OCI-LY1 (cell line): ENCODE data around the gene AUP1.
A peak's percentile ranks its signal among the peaks of the same experiment; 100 is the strongest.

Experiments used
- H2AFZ ChIP-seq: fragments of 200-600 bp; sonication (generic), shearing (Covaris generic); 2 replicates; pipeline ENCODE4 v1.6.0; 2014; ENCODE audit warnings: antibody characterized with exemption, mild to moderate bottlenecking, low read length
- H3F3A ChIP-seq: fragments of 200-600 bp; sonication (generic), shearing (Covaris generic); 2 replicates; pipeline ENCODE4 v1.6.0; 2014; ENCODE audit warnings: mild to moderate bottlenecking, antibody characterized with exemption, low read length, moderate library complexity; ENCODE audit not compliant: insufficient read depth
- H3K27ac ChIP-seq: fragments of 200-600 bp; sonication (generic); 2 replicates; pipeline ENCODE4 v1.5.1; 2014; ENCODE audit warnings: low read length, mixed run types, mild to moderate bottlenecking, low read depth; ENCODE audit not compliant: poor library complexity, severe bottlenecking
- H3K27me3 ChIP-seq: fragments of 200-600 bp; sonication (generic); 2 replicates; pipeline ENCODE4 v1.6.0; 2014; ENCODE audit warnings: antibody characterized with exemption, mild to moderate bottlenecking, low read length, moderate library complexity; ENCODE audit not compliant: insufficient read depth
- H3K36me3 ChIP-seq: fragments of 200-600 bp; sonication (generic); 2 replicates; pipeline ENCODE4 v1.6.1; 2014; ENCODE audit warnings: mild to moderate bottlenecking, antibody characterized with exemption, low read length, moderate library complexity, mixed read lengths; ENCODE audit not compliant: insufficient read depth
- H3K4me1 ChIP-seq: fragments of 200-600 bp; sonication (generic); 2 replicates; pipeline ENCODE4 v1.5.1; 2014; ENCODE audit warnings: mild to moderate bottlenecking, low read length, moderate library complexity; ENCODE audit not compliant: insufficient read depth, severe bottlenecking
- H3K4me2 ChIP-seq: fragments of 200-600 bp; sonication (generic), shearing (Covaris generic); 2 replicates; pipeline ENCODE4 v1.6.1; 2014; ENCODE audit warnings: low read length
- H3K4me3 ChIP-seq: fragments of 200-600 bp; sonication (generic); 2 replicates; pipeline ENCODE4 v1.5.1; 2014; ENCODE audit warnings: low read length, low read depth, mild to moderate bottlenecking, mixed read lengths; ENCODE audit not compliant: poor library complexity, severe bottlenecking
- H3K79me2 ChIP-seq: fragments of 200-600 bp; shearing (Covaris generic); 2 replicates; pipeline ENCODE4 v1.6.1; 2016; ENCODE audit warnings: mixed run types, low read length, mixed read lengths; ENCODE audit not compliant: insufficient read depth
- H3K9ac ChIP-seq: fragments of 200-600 bp; sonication (generic), shearing (Covaris generic); 2 replicates; pipeline ENCODE4 v1.6.1; 2014; ENCODE audit warnings: mild to moderate bottlenecking, low read length, mixed read lengths
- H3K9me2 ChIP-seq: fragments of 200-600 bp; sonication (generic), shearing (Covaris generic); 2 replicates; pipeline ENCODE4 v1.6.1; 2014; ENCODE audit warnings: low read depth, mild to moderate bottlenecking, low read length, mixed read lengths
- H3K9me3 ChIP-seq: fragments of 200-600 bp; shearing (Covaris generic); 2 replicates; pipeline ENCODE4 v1.6.1; 2014; ENCODE audit warnings: low read length, mixed read lengths
- H4K20me1 ChIP-seq: fragments of 200-600 bp; sonication (generic), shearing (Covaris generic); 2 replicates; pipeline ENCODE4 v1.6.0; 2016; ENCODE audit warnings: mild to moderate bottlenecking, low read length; ENCODE audit not compliant: insufficient read depth
- CTCF ChIP-seq: fragments of 200-600 bp; sonication (generic), shearing (Covaris generic); IDR thresholded peaks from 2 replicates; pipeline ENCODE4 v1.5.1; 2017; ENCODE audit warnings: mild to moderate bottlenecking, antibody characterized with exemption, low read length, moderate library complexity, mixed read lengths
- EZH2 ChIP-seq: fragments of 200-600 bp; sonication (generic), shearing (Covaris generic); IDR thresholded peaks from 2 replicates; pipeline ENCODE4 v1.8.0; 2017; ENCODE audit warnings: borderline replicate concordance, mixed run types, mild to moderate bottlenecking, antibody characterized with exemption, low read length, moderate library complexity, mixed read lengths

AUP1 gene

GRCh38 chr2:74511104-74511989 is 18.2 kb downstream of the AUP1 start:
- Histone ChIP-seq H3F3A (no peaks in the 10 kb centered on the region), H2AFZ (no peak overlapping the region), H3K4me3 (no peak overlapping the region), H3K9me2 (no peaks in the 10 kb centered on the region), H3K79me2 (no peaks in the 10 kb centered on the region), H3K4me1 (peaks cover 22% of the 10 kb centered on the region), H3K27me3 (peaks cover 4% of the 10 kb centered on the region; the same call in 1 of the 2 replicates), H3K27ac (no peak overlapping the region), H3K9me3 (no peaks in the 10 kb centered on the region), H3K9ac (no peak overlapping the region), H3K4me2 (no peak overlapping the region), H3K36me3 (no peaks in the 10 kb centered on the region), H4K20me1 (no peaks in the 10 kb centered on the region)
- TF ChIP-seq CTCF (no peak), EZH2 (no peak)

DNA sequence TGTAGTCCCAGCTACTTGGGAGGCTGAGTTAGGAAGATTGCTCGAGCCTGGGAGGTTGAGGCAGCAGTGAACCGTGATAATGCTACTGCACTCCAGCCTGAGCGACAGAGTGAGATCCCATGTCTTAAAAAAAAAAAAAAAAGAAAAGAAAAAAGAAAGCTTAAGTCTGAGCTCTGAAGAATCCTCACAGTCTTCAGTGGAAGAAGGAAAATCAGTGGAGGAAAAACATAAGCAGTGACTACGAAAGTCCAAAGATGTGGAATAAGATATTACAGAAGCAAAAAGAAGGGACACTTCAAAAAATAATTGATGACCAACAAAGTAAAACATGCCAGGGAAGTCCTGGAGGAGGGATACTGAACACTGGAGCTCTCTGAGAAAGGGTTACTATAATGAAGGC is 19.2 kb downstream of the AUP1 start:
- H3K4me1 ChIP-seq: peaks cover 23% of the 10 kb centered on the region
- H3K79me2 ChIP-seq: no peaks in the 10 kb centered on the region
- peaks cover 4% of the 10 kb centered on the region; the same call in 1 of the 2 replicates for H3K27me3 ChIP-seq
- no peaks in the 10 kb centered on the region for H3K9me2 ChIP-seq
- H3K36me3 ChIP-seq: peaks cover 9% of the 10 kb centered on the region
- H3K9ac ChIP-seq: no peak overlapping the region
- H2AFZ ChIP-seq: no peak overlapping the region
- no peak overlapping the region for H3K4me3 ChIP-seq
- no peak overlapping the region for H3K4me2 ChIP-seq
- H4K20me1 ChIP-seq: no peaks in the 10 kb centered on the region
- no peak overlapping the region for H3K27ac ChIP-seq
- no peaks in the 10 kb centered on the region for H3F3A ChIP-seq
- no peak for TF ChIP-seq CTCF
- TF ChIP-seq EZH2: no peak
- no peaks in the 10 kb centered on the region for H3K9me3 ChIP-seq

GRCh38 chr2:74507926-74508520 is 21.5 kb downstream of the AUP1 start:
- no peaks in the 10 kb centered on the region for H4K20me1 ChIP-seq
- peak overlapping the region; percentile 39; the same call in 1 of the 2 replicates for H2AFZ ChIP-seq
- no peaks in the 10 kb centered on the region for H3K79me2 ChIP-seq
- peaks cover 3% of the 10 kb centered on the region; the same call in 1 of the 2 replicates for H3K27me3 ChIP-seq
- H3K27ac ChIP-seq: peak overlapping the region; percentile 95
- H3K4me2 ChIP-seq: peak overlapping the region; percentile 95
- H3K9ac ChIP-seq: peak overlapping the region; percentile 90
- H3K36me3 ChIP-seq: peaks cover 17% of the 10 kb centered on the region
- no peak for TF ChIP-seq CTCF
- TF ChIP-seq EZH2: no peak
- peak overlapping the region; percentile 86 for H3K4me3 ChIP-seq
- H3K9me2 ChIP-seq: no peaks in the 10 kb centered on the region
- no peaks in the 10 kb centered on the region for H3F3A ChIP-seq
- no peaks in the 10 kb centered on the region for H3K9me3 ChIP-seq
- peaks cover 30% of the 10 kb centered on the region for H3K4me1 ChIP-seq
